Measurements from ENCODE around the gene SBK1. TPM values are rescaled to one million over a fixed set of nuclear protein-coding genes. Genes with fewer than 3 reads are reported as not detected.
"Not testable (repeated sequence)": the region's sequence is repeated elsewhere in the genome, so short reads cannot be mapped to it uniquely, and the experiment has no call there.

Gene SBK1
- total RNA-seq, 1 experiment from 2014 or later: 0.37 TPM

DNA sequence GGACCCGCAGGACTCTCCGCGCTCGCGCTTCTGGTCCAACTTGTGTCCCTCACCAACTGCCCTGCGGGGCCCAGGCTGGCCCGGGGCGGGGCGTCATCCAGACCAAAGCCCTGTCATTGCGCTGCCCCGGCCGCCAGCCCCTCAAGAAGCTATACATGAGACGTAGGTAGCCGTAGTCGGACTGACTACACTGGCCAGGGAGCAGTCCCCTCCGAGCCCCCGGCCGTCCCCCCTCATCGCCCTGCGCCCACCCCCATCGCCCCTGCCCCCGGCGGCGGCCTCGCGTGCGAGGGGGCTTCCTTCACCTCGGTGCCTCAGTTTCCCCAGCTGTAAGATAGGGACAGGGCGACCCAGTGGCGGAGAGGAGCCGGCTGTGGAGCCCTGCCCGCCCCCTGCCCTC is 75.6 kb downstream of the SBK1 start:
- in situ Hi-C loops (cut with HindIII; ENCODE audit: low pct_unique_long_range_greater_than_20kb, low sequenced_read_pairs); DNase-seq (ENCODE audit: low read depth, low spot score): not testable (repeated sequence)

Small RNA genes within 50 kb of the gene (small RNA-seq; reads per million reads assigned to genes)
- gene AC138904.2: 0 reads per million in 2 experiments

Other genes with a start within 250 kb of the SBK1 start
- gene GSG1L, start 228.8 kb upstream of the SBK1 start, total RNA-seq (2014; rRNA removed; shearing (Covaris generic)): not detected in 2 replicates
- gene XPO6, start 80.6 kb upstream of the SBK1 start, total RNA-seq (2014; rRNA removed; shearing (Covaris generic)): 77.9 and 85.2 TPM in 2 replicates
- gene NPIPB6, start 71.0 kb downstream of the SBK1 start, total RNA-seq (2014; rRNA removed; shearing (Covaris generic)): 0.55 TPM in 1 of 2 replicates, not detected in the other
- 30.1 and 47.9 TPM in 2 replicates for gene EIF3CL, start 111.3 kb downstream of the SBK1 start, total RNA-seq (2014; rRNA removed; shearing (Covaris generic))
- gene NPIPB7, start 179.8 kb downstream of the SBK1 start, total RNA-seq (2014; rRNA removed; shearing (Covaris generic)): not detected in 2 replicates
- 17.7 and 29.4 TPM in 2 replicates for gene CLN3, start 199.5 kb downstream of the SBK1 start, total RNA-seq (2014; rRNA removed; shearing (Covaris generic))
- gene APOBR, start 202.1 kb downstream of the SBK1 start, total RNA-seq (2014; rRNA removed; shearing (Covaris generic)): 0.03 TPM in 1 of 2 replicates, not detected in the other
- gene IL27, start 214.3 kb downstream of the SBK1 start, total RNA-seq (2014; rRNA removed; shearing (Covaris generic)): not detected in 2 replicates
- gene NUPR1, start 246.4 kb downstream of the SBK1 start, total RNA-seq (2014; rRNA removed; shearing (Covaris generic)): 61.5 and 64.9 TPM in 2 replicates